Activated T-cell treated with anti-CD3 and anti-CD28 coated beads, Interleukin-2, amount 50 U/mL, for 72 hours (primary cell): ENCODE measurements around the gene KNOP1. TPM values are rescaled to one million over a fixed set of nuclear protein-coding genes. Genes with fewer than 3 reads are reported as not detected.

Experiments
- ATAC-seq, 2 donors: fragments of 150-1000 bp; cut with Tn5 transposase; replicated peaks in 1 of 2; 2 replicates each; pipeline ENCODE4 v1.10.0; 2021; ENCODE audit warnings: moderate library complexity in 2 of 2, mild to moderate bottlenecking in 1 of 2
- DNase-seq, 2 donors: peaks; one replicate each; pipeline ENCODE4 v3.0.0; 2021 to 2022; ENCODE audit warnings: mixed read lengths in 1 of 2
- H3K27ac Mint-ChIP-seq: one replicate; pipeline ENCODE4 v1.8.0; 2022; ENCODE audit warnings: mild to moderate bottlenecking, moderate library complexity, mixed read lengths
- H3K27me3 Mint-ChIP-seq: one replicate; pipeline ENCODE4 v1.8.0; 2022; ENCODE audit warnings: low read depth, mixed read lengths
- H3K36me3 Mint-ChIP-seq, 2 donors: one replicate each; pipeline ENCODE4 v1.8.0; 2022; ENCODE audit warnings: mixed read lengths in 2 of 2, mild to moderate bottlenecking in 1 of 2; ENCODE audit not compliant: insufficient read depth in 2 of 2
- H3K4me1 Mint-ChIP-seq: one replicate; pipeline ENCODE4 v1.8.0; 2022; ENCODE audit warnings: low read depth, mixed read lengths
- H3K4me3 Mint-ChIP-seq, 2 donors: one replicate each; pipeline ENCODE4 v1.8.0; 2022; ENCODE audit warnings: mild to moderate bottlenecking in 2 of 2, mixed read lengths in 2 of 2, moderate library complexity in 2 of 2
- H3K9me3 Mint-ChIP-seq, 2 donors: one replicate each; pipeline ENCODE4 v1.8.0; 2022; ENCODE audit warnings: mixed read lengths in 2 of 2
- total RNA-seq, 2 donors: library from RNA; stranded (reverse); gene quantifications; one replicate each; pipeline ENCODE4 v1.2.3, GENCODE V29; 2022

Gene KNOP1
- total RNA-seq, 2 donors from 2014 or later: 14.6 to 14.9 TPM

- no peaks in the 10 kb centered on the region for H3K36me3 Mint-ChIP-seq
- no peak for ATAC-seq
- no peaks in the 10 kb centered on the region for H3K9me3 Mint-ChIP-seq
- H3K27ac Mint-ChIP-seq: no peak overlapping the region
- DNase-seq: no peak
- H3K27me3 Mint-ChIP-seq: no peaks in the 10 kb centered on the region
- H3K4me1 Mint-ChIP-seq: no peaks in the 10 kb centered on the region
- no peak overlapping the region for H3K4me3 Mint-ChIP-seq
Observed at GRCh38 chr16:19751478-19752385, 33.7 kb upstream of the KNOP1 start.

GRCh38 chr16:19749571-19750080, 31.6 kb upstream of the KNOP1 start:
- no peak for ATAC-seq
- DNase-seq: no peak
- no peaks in the 10 kb centered on the region for H3K27me3 Mint-ChIP-seq
- no peak overlapping the region for H3K4me3 Mint-ChIP-seq
- no peaks in the 10 kb centered on the region for H3K36me3 Mint-ChIP-seq
- H3K4me1 Mint-ChIP-seq: no peaks in the 10 kb centered on the region
- H3K9me3 Mint-ChIP-seq: no peaks in the 10 kb centered on the region
- H3K27ac Mint-ChIP-seq: no peak overlapping the region

- H3K4me3 Mint-ChIP-seq: no peak overlapping the region
- ATAC-seq (no peak), DNase-seq (no peak)
- no peak overlapping the region for H3K27ac Mint-ChIP-seq
- no peaks in the 10 kb centered on the region for H3K36me3 Mint-ChIP-seq
- H3K27me3 Mint-ChIP-seq: no peaks in the 10 kb centered on the region
- no peaks in the 10 kb centered on the region for H3K4me1 Mint-ChIP-seq
- no peaks in the 10 kb centered on the region for H3K9me3 Mint-ChIP-seq
Observed at GRCh38 chr16:19748389-19749168, 30.6 kb upstream of the KNOP1 start.

GRCh38 chr16:19746561-19746960, 28.5 kb upstream of the KNOP1 start:
- no peak for ATAC-seq
- Mint-ChIP-seq H3K9me3 (no peaks in the 10 kb centered on the region), H3K4me1 (no peaks in the 10 kb centered on the region), H3K27me3 (no peaks in the 10 kb centered on the region), H3K4me3 (no peak overlapping the region), H3K27ac (no peak overlapping the region), H3K36me3 (no peaks in the 10 kb centered on the region)
- DNase-seq: no peak

- ATAC-seq: no peak
- DNase-seq: no peak
- Mint-ChIP-seq H3K27ac (no peak overlapping the region), H3K27me3 (no peaks in the 10 kb centered on the region), H3K4me3 (no peak overlapping the region), H3K4me1 (no peaks in the 10 kb centered on the region), H3K9me3 (no peaks in the 10 kb centered on the region), H3K36me3 (no peaks in the 10 kb centered on the region)
Observed at GRCh38 chr16:19745286-19746010, 27.4 kb upstream of the KNOP1 start.

- ATAC-seq: no peak
- H3K36me3 Mint-ChIP-seq: no peaks in the 10 kb centered on the region
- H3K4me1 Mint-ChIP-seq: no peaks in the 10 kb centered on the region
- H3K4me3 Mint-ChIP-seq: no peak overlapping the region
- no peaks in the 10 kb centered on the region for H3K27me3 Mint-ChIP-seq
- H3K27ac Mint-ChIP-seq: no peak overlapping the region
- DNase-seq: no peak
- H3K9me3 Mint-ChIP-seq: no peaks in the 10 kb centered on the region
Observed at GRCh38 chr16:19744670-19745069, 26.6 kb upstream of the KNOP1 start.

- ATAC-seq: no peak
Observed at GRCh38 chr16:19743816-19744159, 25.8 kb upstream of the KNOP1 start.

GRCh38 chr16:19741354-19741753, 23.3 kb upstream of the KNOP1 start:
- Mint-ChIP-seq H3K4me1 (no peaks in the 10 kb centered on the region), H3K27me3 (no peaks in the 10 kb centered on the region), H3K9me3 (no peaks in the 10 kb centered on the region), H3K36me3 (no peaks in the 10 kb centered on the region), H3K4me3 (no peak overlapping the region), H3K27ac (no peak overlapping the region)
- no peak for DNase-seq
- ATAC-seq: no peak

More at GRCh38 chr16:19743816-19744159, 25.8 kb upstream of the KNOP1 start:
- Mint-ChIP-seq H3K4me3 (no peak overlapping the region), H3K27ac (no peak overlapping the region), H3K9me3 (no peaks in the 10 kb centered on the region), H3K27me3 (no peaks in the 10 kb centered on the region), H3K4me1 (no peaks in the 10 kb centered on the region), H3K36me3 (no peaks in the 10 kb centered on the region)
- DNase-seq: no peak

GRCh38 chr16:19737306-19738038, 19.4 kb upstream of the KNOP1 start:
- H3K4me3 Mint-ChIP-seq: no peak overlapping the region
- H3K27ac Mint-ChIP-seq: no peak overlapping the region
- H3K27me3 Mint-ChIP-seq: no peaks in the 10 kb centered on the region
- no peaks in the 10 kb centered on the region for H3K4me1 Mint-ChIP-seq
- no peaks in the 10 kb centered on the region for H3K36me3 Mint-ChIP-seq
- DNase-seq (no peak), ATAC-seq (no peak)
- no peaks in the 10 kb centered on the region for H3K9me3 Mint-ChIP-seq

- DNase-seq: no peak
- Mint-ChIP-seq H3K27me3 (no peaks in the 10 kb centered on the region), H3K27ac (no peak overlapping the region), H3K9me3 (no peaks in the 10 kb centered on the region), H3K36me3 (no peaks in the 10 kb centered on the region), H3K4me3 (no peak overlapping the region), H3K4me1 (no peaks in the 10 kb centered on the region)
- no peak for ATAC-seq
Observed at GRCh38 chr16:19735074-19735867, 17.2 kb upstream of the KNOP1 start.

- Mint-ChIP-seq H3K9me3 (no peaks in the 10 kb centered on the region), H3K36me3 (no peaks in the 10 kb centered on the region), H3K4me3 (no peak overlapping the region), H3K27ac (no peak overlapping the region), H3K27me3 (no peaks in the 10 kb centered on the region), H3K4me1 (no peaks in the 10 kb centered on the region)
- DNase-seq: no peak
- no peak for ATAC-seq
Observed at GRCh38 chr16:19733551-19733950, 15.5 kb upstream of the KNOP1 start.

GRCh38 chr16:19728636-19728965, 10.6 kb upstream of the KNOP1 start:
- Mint-ChIP-seq H3K27me3 (no peaks in the 10 kb centered on the region), H3K4me3 (no peak overlapping the region), H3K27ac (no peak overlapping the region), H3K36me3 (no peaks in the 10 kb centered on the region), H3K4me1 (no peaks in the 10 kb centered on the region), H3K9me3 (no peaks in the 10 kb centered on the region)
- no peak for DNase-seq
- no peak for ATAC-seq
